Measurements from ENCODE around the gene ALAS1. TPM values are rescaled to one million over a fixed set of nuclear protein-coding genes. Genes with fewer than 3 reads are reported as not detected.

Gene ALAS1
- total RNA-seq (2021) (52.2 and 58.6 TPM in 2 replicates), Bru-seq, nascent RNA (percentile 63 among the genes with signal in this experiment), BruChase-seq, experiment 1, labeled RNA remaining after a 2-hour chase (percentile 64 among the genes with signal in this experiment), BruChase-seq, experiment 2, labeled RNA remaining after a 6-hour chase (percentile 78 among the genes with signal in this experiment)
- long read RNA-seq, transcript ALAS1-205 (12 exons, 2,356 nt) = minor isoform, 17 of 90 reads
- long read RNA-seq, transcript ALAS1-204 (11 exons, 2,125 nt) = major isoform, 56 of 90 reads
- long read RNA-seq, partial matches to known transcripts = 5 of 90 reads
- long read RNA-seq, other reads (novel, unspliced or antisense) = 7 of 90 reads

GRCh38 chr3:52197842-52198625 is at the start of gene ALAS1:
ALAS1 (plus strand) TSS chr3:52198160; CDS start chr3:52199242, 1,082 bp downstream.
- H3K27ac ChIP-seq (ENCODE audit: low read depth, low read length, poor library complexity, severe bottlenecking) = peak within 1 kb of the TSS; percentile 75
- intact Hi-C loops (cut with micrococcal nuclease; ENCODE audit: unreplicated experiment) = no loop called here
- ChIA-PET CTCF (no interaction called here), POLR2A (ENCODE audit: low non-redundant PET) (no interaction called here)
- TF ChIP-seq EZH2 (IDR thresholded peaks at IDR 0.05; ENCODE audit: borderline replicate concordance, low read depth, low read length, poor library complexity, severe bottlenecking) = no peak
- TF ChIP-seq CTCF (conservative IDR thresholded peaks at IDR 0.05; ENCODE audit: low read depth, low read length) = no peak
- no peaks in the 10 kb centered on the region for H3K9me3 ChIP-seq (ENCODE audit: low read depth, low read length, poor library complexity, severe bottlenecking)
- H3K4me1 ChIP-seq (ENCODE audit: insufficient read depth, low read length, poor library complexity, severe bottlenecking) = no peaks in the 10 kb centered on the region
- DNase-seq (ENCODE audit: low spot score) = peak; percentile 85
- peaks cover 8% of the 10 kb centered on the region for H3K36me3 ChIP-seq (ENCODE audit: insufficient read depth, low read length, poor library complexity, severe bottlenecking)
- H3K27me3 ChIP-seq (replicated peaks; ENCODE audit: insufficient read depth, low read depth, low read length, poor library complexity) = no peaks in the 10 kb centered on the region
- peak within 1 kb of the TSS; percentile 75 for H3K4me3 ChIP-seq (ENCODE audit: low read depth, low read length, poor library complexity, severe bottlenecking)
- BruUV-seq (replicated peaks) = no TSS peak

GRCh38 chr3:52149021-52149420 is 48.9 kb upstream of the ALAS1 start:
- POLR2A ChIA-PET (ENCODE audit: low non-redundant PET) = no interaction called here
- H3K36me3 ChIP-seq (ENCODE audit: insufficient read depth, low read length, poor library complexity, severe bottlenecking) = peaks cover 7% of the 10 kb centered on the region
- H3K9me3 ChIP-seq (ENCODE audit: low read depth, low read length, poor library complexity, severe bottlenecking) = no peaks in the 10 kb centered on the region
- no peak overlapping the region for H3K4me3 ChIP-seq (ENCODE audit: low read depth, low read length, poor library complexity, severe bottlenecking)
- H3K4me1 ChIP-seq (ENCODE audit: insufficient read depth, low read length, poor library complexity, severe bottlenecking) = no peaks in the 10 kb centered on the region
- H3K27me3 ChIP-seq (replicated peaks; ENCODE audit: insufficient read depth, low read depth, low read length, poor library complexity) = no peaks in the 10 kb centered on the region
- H3K27ac ChIP-seq (ENCODE audit: low read depth, low read length, poor library complexity, severe bottlenecking) = no peak overlapping the region
- TF ChIP-seq EZH2 (IDR thresholded peaks at IDR 0.05; ENCODE audit: borderline replicate concordance, low read depth, low read length, poor library complexity, severe bottlenecking) (no peak), CTCF (conservative IDR thresholded peaks at IDR 0.05; ENCODE audit: low read depth, low read length) (no peak)
- DNase-seq (ENCODE audit: low spot score) = no peak
- intact Hi-C loops (cut with micrococcal nuclease; ENCODE audit: unreplicated experiment) = no loop called here
- CTCF ChIA-PET = no interaction called here
- BruUV-seq (replicated peaks) = no TSS peak

- Histone ChIP-seq H3K27ac (ENCODE audit: low read depth, low read length, poor library complexity, severe bottlenecking) (no peak overlapping the region), H3K36me3 (ENCODE audit: insufficient read depth, low read length, poor library complexity, severe bottlenecking) (peaks cover 7% of the 10 kb centered on the region), H3K4me3 (ENCODE audit: low read depth, low read length, poor library complexity, severe bottlenecking) (no peak overlapping the region), H3K4me1 (ENCODE audit: insufficient read depth, low read length, poor library complexity, severe bottlenecking) (no peaks in the 10 kb centered on the region), H3K9me3 (ENCODE audit: low read depth, low read length, poor library complexity, severe bottlenecking) (no peaks in the 10 kb centered on the region), H3K27me3 (replicated peaks; ENCODE audit: insufficient read depth, low read depth, low read length, poor library complexity) (no peaks in the 10 kb centered on the region)
- TF ChIP-seq CTCF (conservative IDR thresholded peaks at IDR 0.05; ENCODE audit: low read depth, low read length) (no peak), EZH2 (IDR thresholded peaks at IDR 0.05; ENCODE audit: borderline replicate concordance, low read depth, low read length, poor library complexity, severe bottlenecking) (no peak)
- BruUV-seq (replicated peaks) = no TSS peak
- ChIA-PET CTCF (no interaction called here), POLR2A (ENCODE audit: low non-redundant PET) (no interaction called here)
- intact Hi-C loops (cut with micrococcal nuclease; ENCODE audit: unreplicated experiment) = loop anchor here (10.0 kb wide), 1 partner anchor 95 kb away; the partner anchor contains the start of gene DUSP7
- DNase-seq (ENCODE audit: low spot score) = no peak
These were observed 48.2 kb upstream of the ALAS1 start for GRCh38 chr3:52149726-52150125.

Data from A673 (cell line).